Effector memory CD4-positive, alpha-beta T cell (primary cell): Measurements from ENCODE around the gene CIC.

Source experiments
- DNase-seq, 3 donors: peaks; one replicate each; pipeline ENCODE4 v3.0.0-alpha.2; 2020
- H3K27ac ChIP-seq: 2 replicates; pipeline ENCODE4 v1.7.0; 2013; ENCODE audit warnings: mild to moderate bottlenecking, low read length, moderate library complexity; ENCODE audit not compliant: insufficient read depth, poor library complexity, severe bottlenecking
- H3K27me3 ChIP-seq: replicated peaks from 2 replicates; pipeline ENCODE4 v1.7.0; 2013; ENCODE audit warnings: mild to moderate bottlenecking, low read length; ENCODE audit not compliant: insufficient read depth, control insufficient read depth, poor library complexity, severe bottlenecking
- H3K36me3 ChIP-seq: 2 replicates; pipeline ENCODE4 v1.7.0; 2013; ENCODE audit warnings: mild to moderate bottlenecking, low read length, moderate library complexity; ENCODE audit not compliant: control insufficient read depth, insufficient read depth
- H3K4me1 ChIP-seq: 2 replicates; pipeline ENCODE4 v1.7.0; 2013; ENCODE audit warnings: low read length, mild to moderate bottlenecking; ENCODE audit not compliant: control insufficient read depth, insufficient read depth, poor library complexity, severe bottlenecking
- H3K4me3 ChIP-seq: 2 replicates; pipeline ENCODE4 v1.7.0; 2013; ENCODE audit warnings: low read length, low read depth, mild to moderate bottlenecking; ENCODE audit not compliant: insufficient read depth, poor library complexity, severe bottlenecking
- H3K9me3 ChIP-seq: 2 replicates; pipeline ENCODE4 v1.7.0; 2013; ENCODE audit warnings: mild to moderate bottlenecking, low read length, moderate library complexity; ENCODE audit not compliant: control insufficient read depth

CIC gene

DNA sequence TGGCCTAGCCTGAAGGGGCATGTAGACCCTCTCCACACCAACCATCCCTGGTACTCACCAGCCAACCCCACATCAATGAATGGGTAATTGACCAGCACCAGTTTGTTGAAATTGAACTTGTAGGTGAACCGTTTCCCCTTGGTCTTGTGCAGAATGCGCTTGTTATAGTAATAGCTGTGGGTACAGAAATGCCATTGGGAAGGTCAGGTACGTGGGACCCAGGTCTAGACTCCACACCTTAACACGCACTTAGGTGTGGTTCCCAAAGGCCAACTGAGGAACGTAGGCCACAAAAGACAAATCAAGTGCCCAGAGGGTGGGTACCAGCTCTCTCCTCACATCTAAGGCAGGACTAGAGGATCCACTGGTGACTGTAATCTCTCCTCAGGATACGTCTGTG is 19.3 kb upstream of the CIC start:
- H3K4me3 ChIP-seq = no peak overlapping the region
- H3K27ac ChIP-seq = no peak overlapping the region
- peaks cover 27% of the 10 kb centered on the region for H3K4me1 ChIP-seq
- H3K9me3 ChIP-seq = no peaks in the 10 kb centered on the region
- H3K36me3 ChIP-seq = peaks cover 11% of the 10 kb centered on the region
- H3K27me3 ChIP-seq = no peaks in the 10 kb centered on the region
- DNase-seq = no peak

DNA sequence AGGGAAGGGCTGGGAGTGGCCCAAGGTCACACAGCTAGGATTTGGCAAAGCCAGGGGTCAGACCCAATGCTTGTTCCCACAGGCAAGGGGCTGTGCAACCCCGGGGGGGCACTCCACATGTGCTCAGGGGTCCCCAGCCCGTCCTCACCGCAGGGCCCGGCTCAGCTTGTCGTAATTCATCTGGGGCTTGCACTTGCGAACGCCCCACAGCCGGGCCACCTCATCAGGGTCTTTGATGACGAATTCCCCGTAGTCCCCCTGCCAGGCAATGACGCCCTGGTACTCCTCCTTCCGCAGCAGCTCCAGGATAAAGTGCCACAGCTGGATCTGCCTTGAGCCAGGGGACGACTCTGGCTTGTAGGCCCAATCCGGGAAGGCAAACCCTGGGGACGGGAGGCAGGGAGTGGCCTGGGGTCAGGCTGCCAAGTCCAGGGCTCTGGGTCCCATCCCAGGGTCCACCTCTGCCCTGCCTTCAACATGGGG is 18.8 kb upstream of the CIC start:
- no peak overlapping the region for H3K27ac ChIP-seq
- no peak overlapping the region for H3K4me3 ChIP-seq
- H3K9me3 ChIP-seq = no peaks in the 10 kb centered on the region
- H3K36me3 ChIP-seq = peaks cover 11% of the 10 kb centered on the region
- DNase-seq = no peak
- H3K27me3 ChIP-seq = no peaks in the 10 kb centered on the region
- H3K4me1 ChIP-seq = peaks cover 23% of the 10 kb centered on the region

DNA sequence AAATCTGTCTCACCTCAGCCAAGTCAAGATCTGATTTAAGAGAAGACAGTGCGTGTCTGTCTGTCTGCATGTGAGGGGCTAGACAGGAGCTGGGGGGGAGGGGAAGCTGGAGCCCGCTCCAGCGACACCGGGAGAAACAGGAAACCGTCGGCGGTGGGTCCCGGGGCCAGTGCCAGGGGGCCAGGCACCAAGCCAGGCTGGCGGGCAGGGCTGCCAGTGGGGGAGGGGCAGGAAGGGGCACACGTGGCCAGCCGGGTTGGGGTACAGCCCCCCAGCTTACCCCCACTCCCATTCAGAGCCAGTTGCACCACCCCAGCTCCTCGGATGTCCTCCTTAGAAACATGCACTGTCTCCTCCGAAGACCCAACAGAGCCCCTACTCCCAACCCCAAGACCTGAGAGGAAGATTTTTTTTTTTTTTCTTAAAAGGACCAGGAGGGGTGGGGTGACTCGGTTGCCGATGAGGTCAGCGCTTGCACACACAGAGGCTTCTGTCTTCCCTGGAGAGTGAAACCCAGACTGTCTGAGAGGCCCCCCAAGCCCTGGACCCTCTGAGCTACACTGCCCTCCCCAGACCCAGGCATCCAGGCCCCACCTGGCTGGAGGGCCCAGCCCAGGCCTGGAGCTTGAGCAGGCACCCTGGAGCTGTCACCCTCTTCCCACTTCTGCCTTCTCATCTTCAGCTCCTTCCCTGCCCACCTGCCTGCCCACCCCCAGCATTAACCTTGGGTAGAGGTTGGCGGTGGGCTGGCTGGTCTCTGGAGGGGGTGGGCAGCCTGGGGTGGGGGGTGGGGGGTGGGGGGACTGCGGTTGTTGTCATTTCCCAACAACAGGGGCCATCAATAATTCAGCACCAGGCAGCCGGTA is 18.2 kb upstream of the CIC start:
- Histone ChIP-seq H3K27ac (peak overlapping the region; percentile 27), H3K27me3 (no peaks in the 10 kb centered on the region), H3K4me1 (peaks cover 30% of the 10 kb centered on the region), H3K36me3 (peaks cover 11% of the 10 kb centered on the region), H3K9me3 (no peaks in the 10 kb centered on the region), H3K4me3 (no peak overlapping the region)
- DNase-seq = no peak

DNA sequence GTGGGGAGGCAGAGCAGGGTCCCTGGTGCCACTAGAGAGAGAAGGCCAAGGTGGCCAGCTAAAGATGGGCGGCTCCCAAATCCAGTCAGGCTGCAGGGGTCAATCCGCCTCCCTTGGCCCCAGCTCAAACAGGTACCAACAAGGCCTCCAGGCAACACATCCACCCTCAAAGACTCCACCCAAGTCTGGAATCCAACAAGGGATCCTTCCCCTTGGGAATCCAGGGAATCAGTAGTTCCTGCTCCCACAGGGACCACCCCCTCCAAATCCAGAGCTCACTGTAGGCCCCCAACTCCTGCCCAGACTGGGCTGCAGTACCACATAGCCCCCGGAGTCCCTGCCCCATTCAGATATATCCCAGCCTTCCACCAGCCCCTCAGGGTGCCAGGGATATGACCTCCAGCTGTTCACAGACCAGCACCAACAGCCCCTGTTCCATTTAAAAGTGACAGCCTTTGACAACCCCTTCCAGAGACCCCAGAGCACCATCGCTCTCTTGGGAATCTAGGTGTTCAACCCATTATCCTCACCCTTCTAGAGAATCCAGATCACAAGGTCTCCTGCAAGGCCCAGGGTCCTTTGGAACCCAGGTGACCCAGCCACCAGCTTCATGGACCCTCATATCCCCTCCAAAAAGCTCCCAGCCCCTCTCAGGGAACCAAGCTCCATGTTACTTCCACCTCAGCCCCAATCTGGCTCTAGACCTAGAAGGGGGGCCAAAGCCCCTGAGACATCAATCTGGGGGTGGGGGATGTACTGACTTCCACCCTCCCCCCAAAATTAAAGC is 17.3 kb upstream of the CIC start:
- no peak overlapping the region for H3K4me3 ChIP-seq
- peaks cover 31% of the 10 kb centered on the region for H3K4me1 ChIP-seq
- no peaks in the 10 kb centered on the region for H3K27me3 ChIP-seq
- no peak overlapping the region for H3K27ac ChIP-seq
- H3K9me3 ChIP-seq = no peaks in the 10 kb centered on the region
- H3K36me3 ChIP-seq = peaks cover 11% of the 10 kb centered on the region
- DNase-seq = no peak

DNA sequence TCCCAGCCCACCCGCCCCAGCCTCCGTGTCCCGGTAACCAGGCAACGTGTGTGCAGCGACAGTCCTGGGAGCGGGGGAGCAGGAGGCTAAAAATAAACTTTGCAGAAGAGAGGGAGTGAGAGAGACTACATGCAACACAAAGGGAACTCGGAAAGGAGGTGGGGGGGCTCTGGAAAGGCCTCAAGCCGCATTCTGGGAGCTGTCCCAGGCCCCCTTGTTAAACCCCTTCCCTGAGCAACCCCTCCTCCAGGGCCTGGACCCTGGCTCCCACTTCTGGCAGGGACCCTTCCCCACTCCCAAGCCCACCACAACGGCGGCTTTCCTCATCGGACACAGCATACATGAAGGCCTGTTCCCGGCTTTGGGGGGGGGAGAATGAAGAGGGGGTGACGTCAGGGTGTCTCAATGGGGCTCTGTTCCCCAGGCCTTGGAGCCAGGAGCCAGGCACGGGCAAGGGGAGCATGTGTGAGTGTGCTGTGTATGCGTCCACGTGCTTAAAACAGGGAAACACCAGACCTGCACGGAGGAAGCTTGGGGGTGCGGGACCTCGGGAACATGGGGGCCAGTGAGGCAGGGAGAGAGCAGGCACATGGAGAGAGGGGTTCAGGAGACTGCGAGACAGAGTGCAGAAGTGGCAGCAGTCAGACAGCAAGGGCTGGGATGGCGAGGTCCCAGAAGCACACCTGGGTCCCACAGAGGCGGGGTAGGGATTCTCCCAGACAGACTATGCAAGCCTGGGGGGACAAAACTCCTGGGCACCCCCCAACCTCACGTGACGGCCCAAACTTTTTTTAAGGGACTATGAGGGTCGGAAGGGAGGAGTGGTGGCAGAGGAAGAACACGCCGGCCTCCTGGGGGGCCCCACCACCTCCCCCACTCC is 16.4 kb upstream of the CIC start:
- H3K36me3 ChIP-seq = peaks cover 11% of the 10 kb centered on the region
- H3K9me3 ChIP-seq = no peaks in the 10 kb centered on the region
- no peaks in the 10 kb centered on the region for H3K27me3 ChIP-seq
- peaks cover 31% of the 10 kb centered on the region for H3K4me1 ChIP-seq
- H3K27ac ChIP-seq = peak overlapping the region; percentile 78
- peak overlapping the region; percentile 74 for H3K4me3 ChIP-seq
- DNase-seq = peak in 1 of 3 donors; percentile 19

DNA sequence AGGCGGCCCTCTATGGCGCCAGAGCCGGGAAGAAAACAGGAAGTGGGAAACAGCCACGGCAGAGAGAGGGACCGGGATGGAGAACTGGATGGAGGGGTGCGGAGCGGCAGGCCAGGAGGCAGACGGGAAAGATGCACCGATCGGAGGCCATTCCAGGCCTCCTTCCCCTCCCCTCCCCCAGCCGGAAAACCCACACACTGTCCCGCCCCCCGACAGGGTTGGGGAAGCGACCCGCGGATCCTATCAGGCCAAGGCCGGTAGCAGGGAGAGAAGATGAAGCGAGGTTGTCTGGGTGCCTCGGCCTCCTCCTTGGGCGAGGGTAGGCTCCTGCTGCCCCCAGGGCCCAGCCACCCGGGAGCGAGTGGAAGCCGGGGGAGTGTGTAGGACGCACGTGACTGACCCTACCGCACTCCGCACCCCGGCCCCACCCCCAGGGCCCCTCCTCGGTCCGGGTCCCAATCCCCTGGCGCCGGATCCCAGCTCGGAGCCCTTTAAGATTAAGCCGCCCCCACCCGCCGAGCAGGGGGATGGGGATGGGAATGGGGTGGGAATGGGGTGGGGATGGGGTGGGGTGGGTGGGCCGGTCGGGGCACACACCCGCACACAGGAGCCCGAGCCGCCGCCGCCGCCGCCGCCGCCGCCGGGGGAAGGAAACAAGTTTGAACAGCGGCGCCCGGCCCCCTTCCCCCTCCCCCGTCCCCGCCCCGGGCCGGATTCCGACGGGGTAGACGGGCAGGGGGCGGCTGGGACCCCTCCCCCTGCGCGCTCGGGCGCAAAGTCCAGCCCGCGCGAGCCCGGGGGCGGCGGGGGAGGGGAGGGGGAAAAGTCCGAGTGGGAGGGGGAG is 15.6 kb upstream of the CIC start:
- Histone ChIP-seq H3K4me1 (peaks cover 31% of the 10 kb centered on the region), H3K9me3 (no peaks in the 10 kb centered on the region), H3K36me3 (peaks cover 11% of the 10 kb centered on the region), H3K27ac (peak overlapping the region; percentile 96), H3K4me3 (peak overlapping the region; percentile 98), H3K27me3 (no peaks in the 10 kb centered on the region)
- peak; percentile 35 to 55 (median 54) for DNase-seq

DNA sequence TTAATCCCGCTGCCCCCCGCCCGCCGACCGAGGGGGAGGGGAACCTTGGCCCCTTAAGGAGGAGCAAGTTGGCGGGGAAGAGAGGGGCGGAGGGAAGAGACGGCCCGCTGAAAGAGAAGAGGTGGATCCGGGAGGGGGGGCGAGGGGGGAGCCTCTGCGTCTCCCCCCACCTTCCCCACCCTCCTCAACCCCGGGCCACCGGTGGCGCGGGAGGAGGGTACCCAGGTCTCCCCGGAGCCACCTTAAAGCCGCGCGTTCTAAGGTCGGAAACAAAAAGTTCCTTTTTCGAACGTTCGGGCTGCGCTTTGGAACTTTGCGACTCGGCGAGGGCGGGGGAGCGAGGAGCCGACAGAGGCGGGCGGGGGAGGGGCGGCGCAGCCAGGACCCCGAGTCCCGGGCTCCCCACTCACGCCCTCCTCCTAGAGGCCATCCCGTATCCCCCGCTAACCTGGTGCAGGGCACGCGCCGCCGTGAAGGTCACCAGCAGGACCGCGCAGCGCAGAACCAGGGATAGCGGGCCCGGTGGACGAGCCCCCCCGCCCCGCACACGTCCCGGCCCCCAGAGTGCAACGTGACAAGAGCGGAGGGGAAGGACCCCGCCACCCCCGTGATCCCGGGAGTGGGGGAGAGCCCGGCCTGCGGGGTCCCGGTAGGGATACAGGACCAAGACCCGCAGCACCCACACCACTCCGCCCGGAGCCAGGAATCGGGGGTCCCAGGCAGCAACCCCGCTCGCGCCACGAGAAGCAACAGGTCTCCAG is 14.8 kb upstream of the CIC start:
- Histone ChIP-seq H3K36me3 (peaks cover 10% of the 10 kb centered on the region), H3K4me1 (peaks cover 31% of the 10 kb centered on the region), H3K4me3 (peak overlapping the region; percentile 98), H3K27me3 (no peaks in the 10 kb centered on the region), H3K27ac (peak overlapping the region; percentile 96), H3K9me3 (no peaks in the 10 kb centered on the region)
- DNase-seq = peak; percentile 51 to 68 (median 68)

DNA sequence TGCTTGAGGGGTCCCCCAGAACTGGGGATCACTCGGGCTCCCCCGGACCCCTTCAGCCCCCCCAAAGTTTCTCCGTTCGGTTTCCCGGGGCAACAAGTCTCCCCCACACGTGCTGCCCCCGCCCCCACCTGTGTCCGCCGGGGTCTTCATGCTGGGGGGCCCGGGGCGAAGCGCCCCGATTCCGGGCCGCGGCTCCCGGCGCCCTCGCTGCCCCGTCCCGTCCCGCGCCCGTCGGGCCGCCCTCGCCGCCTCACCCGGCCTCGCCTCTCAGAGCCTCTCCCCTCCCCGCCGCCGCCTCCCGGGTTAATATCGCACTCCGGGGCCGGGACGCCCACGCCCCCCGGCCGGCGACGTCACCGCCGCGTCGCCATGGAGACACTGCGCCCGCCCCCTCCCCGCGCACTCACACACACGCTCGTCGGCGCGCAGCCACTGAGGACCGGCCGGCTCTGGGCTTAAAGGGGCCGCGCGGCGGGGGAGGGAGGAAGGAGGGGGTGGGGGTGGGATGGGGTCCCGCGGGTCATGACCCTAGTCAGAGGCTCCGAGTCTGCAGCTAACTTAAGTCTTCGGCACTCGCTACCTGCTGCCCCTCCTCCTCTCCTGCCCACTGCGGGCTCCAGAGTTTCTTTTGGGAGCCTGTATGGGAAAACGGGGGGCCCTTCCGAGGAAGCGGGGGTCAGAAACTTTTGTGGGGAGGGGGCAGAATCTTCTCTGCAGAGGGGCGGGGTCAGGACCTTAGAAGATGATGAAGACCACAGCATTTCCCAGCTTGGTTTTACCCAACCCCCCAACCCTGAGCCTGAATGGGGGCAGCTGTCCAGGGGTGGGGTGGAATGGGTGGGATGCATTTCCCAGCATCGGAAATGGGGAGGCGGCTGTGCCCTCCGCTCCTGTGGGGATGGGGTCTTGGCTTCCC is 13.9 kb upstream of the CIC start, which contains the start of gene ERF:
Gene ERF (minus strand): TSS at position 279 of the 916 bp plus-strand sequence. CDS start 129 bp downstream, at position 150.
- Histone ChIP-seq H3K9me3 (no peaks in the 10 kb centered on the region), H3K36me3 (peaks cover 2% of the 10 kb centered on the region), H3K4me1 (peaks cover 31% of the 10 kb centered on the region), H3K27me3 (no peaks in the 10 kb centered on the region), H3K27ac (peak within 1 kb of the TSS; percentile 96), H3K4me3 (peak within 1 kb of the TSS; percentile 98)
- peak; percentile 88 to 91 (median 88) for DNase-seq
